ENCODE data around the gene RER1.

DNA sequence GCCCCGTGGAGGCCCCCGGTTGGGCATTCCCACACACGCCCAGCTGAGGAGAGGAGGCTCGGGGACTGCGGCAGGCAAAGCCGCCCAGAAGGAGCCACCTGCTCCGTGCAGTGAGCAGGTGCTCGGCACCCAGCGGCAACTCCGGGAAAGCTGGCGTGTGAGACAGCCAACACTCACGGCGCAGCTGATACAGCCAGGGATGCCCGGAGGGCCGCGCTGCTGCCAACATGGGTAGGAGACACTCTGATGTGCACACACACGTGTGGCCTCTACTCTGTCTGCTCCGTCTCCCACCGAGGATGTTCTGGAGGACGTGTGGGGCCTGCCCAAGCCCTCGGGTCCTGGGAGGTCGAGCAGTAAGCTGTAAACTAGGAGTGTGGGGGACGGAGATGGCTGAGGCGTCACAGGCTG lies 13.2 kb upstream of the RER1 start:
- TF ChIP-seq, protein P1, sequence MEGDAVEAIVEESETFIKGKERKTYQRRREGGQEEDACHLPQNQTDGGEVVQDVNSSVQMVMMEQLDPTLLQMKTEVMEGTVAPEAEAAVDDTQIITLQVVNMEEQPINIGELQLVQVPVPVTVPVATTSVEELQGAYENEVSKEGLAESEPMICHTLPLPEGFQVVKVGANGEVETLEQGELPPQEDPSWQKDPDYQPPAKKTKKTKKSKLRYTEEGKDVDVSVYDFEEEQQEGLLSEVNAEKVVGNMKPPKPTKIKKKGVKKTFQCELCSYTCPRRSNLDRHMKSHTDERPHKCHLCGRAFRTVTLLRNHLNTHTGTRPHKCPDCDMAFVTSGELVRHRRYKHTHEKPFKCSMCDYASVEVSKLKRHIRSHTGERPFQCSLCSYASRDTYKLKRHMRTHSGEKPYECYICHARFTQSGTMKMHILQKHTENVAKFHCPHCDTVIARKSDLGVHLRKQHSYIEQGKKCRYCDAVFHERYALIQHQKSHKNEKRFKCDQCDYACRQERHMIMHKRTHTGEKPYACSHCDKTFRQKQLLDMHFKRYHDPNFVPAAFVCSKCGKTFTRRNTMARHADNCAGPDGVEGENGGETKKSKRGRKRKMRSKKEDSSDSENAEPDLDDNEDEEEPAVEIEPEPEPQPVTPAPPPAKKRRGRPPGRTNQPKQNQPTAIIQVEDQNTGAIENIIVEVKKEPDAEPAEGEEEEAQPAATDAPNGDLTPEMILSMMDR (IDR thresholded peaks at IDR 0.05), result no peak
- TF ChIP-seq POLR2A (IDR thresholded peaks at IDR 0.05), result no peak
